GM12878 (cell line): ENCODE results near the gene LMTK3. TPM values are rescaled to one million over a fixed set of nuclear protein-coding genes. Genes with fewer than 3 reads are reported as not detected.

ENCODE experiments used
- ATAC-seq: fragments of 200-7000 bp; cut with Tn5 transposase; 3 replicates; pipeline ENCODE4 v1.9.1; 2020; ENCODE audit warnings: mild to moderate bottlenecking, moderate library complexity
- BruUV-seq: library from RNA; stranded (reverse); fragments of 400-500 nt; replicated peaks from 2 replicates; lab custom pipeline; 2021; lab: Mats Ljungman, UMichigan
- CTCF ChIA-PET: fragments of 300-600 bp; sonication (Branson Sonifier 250); formaldehyde crosslinking; extraction: SDS; loops from one replicate; lab custom pipeline; 2021; ENCODE audit warnings: inconsistent platforms; lab: Yijun Ruan, JAX
- POLR2A ChIA-PET: fragments of 350-600 bp; formaldehyde crosslinking; extraction: SDS; loops from one replicate; lab custom pipeline; 2021; ENCODE audit warnings: inconsistent platforms; lab: Charles Lee
- RAD21 ChIA-PET: fragments of 300-600 bp; sonication (Branson Sonifier 250); formaldehyde crosslinking; loops from one replicate; lab custom pipeline; 2023; ENCODE audit warnings: antibody characterized with exemption; ENCODE audit not compliant: unreplicated experiment; lab: Charles Lee
- SMC1A ChIA-PET: fragments of 300-600 bp; sonication (Branson Sonifier 250); formaldehyde crosslinking; loops from one replicate; lab custom pipeline; 2023; ENCODE audit not compliant: unreplicated experiment, uncharacterized antibody; lab: Charles Lee
- DNase-seq: peaks from one replicate; pipeline ENCODE4 v3.0.0-alpha.2; 2011; ENCODE audit warnings: low read depth, low spot score
- FAIRE-seq: peaks from 3 replicates; lab custom pipeline; 2011; peaks lifted over from hg19 to GRCh38; lab: Jason Lieb, UNC
- H2AFZ ChIP-seq: 2 replicates; pipeline ENCODE4 v1.6.0; 2011; ENCODE audit warnings: low read depth, low read length, control low read depth; ENCODE audit not compliant: control insufficient read depth
- H3K27ac ChIP-seq: 2 replicates; pipeline ENCODE4 v1.5.1; 2011; ENCODE audit warnings: control low read depth; ENCODE audit not compliant: control insufficient read depth, insufficient read depth
- H3K27me3 ChIP-seq, 2 experiments: replicated peaks in 1 of 2; 2 replicates each; pipeline versions ENCODE4 v1.6.0 to v1.6.1; 2011; ENCODE audit warnings: low read length in 1 of 2; ENCODE audit not compliant: control insufficient read depth in 2 of 2, insufficient read depth in 2 of 2
- H3K36me3 ChIP-seq, 2 experiments: 2 replicates each; pipeline ENCODE4 v1.5.1; 2011; ENCODE audit warnings: low read length in 1 of 2; ENCODE audit not compliant: control insufficient read depth in 2 of 2, insufficient read depth in 2 of 2
- H3K4me1 ChIP-seq: 2 replicates; pipeline ENCODE4 v1.6.1; 2011; ENCODE audit warnings: mild to moderate bottlenecking, low read length, moderate library complexity, mixed read lengths; ENCODE audit not compliant: control insufficient read depth, insufficient read depth
- H3K4me2 ChIP-seq: 2 replicates; pipeline ENCODE4 v1.6.0; 2011; ENCODE audit warnings: control low read depth; ENCODE audit not compliant: control insufficient read depth, insufficient read depth
- H3K4me3 ChIP-seq: fragments of 200-600 bp; sonication (generic); 2 replicates; pipeline ENCODE4 v1.5.1; 2016
- H3K79me2 ChIP-seq: 2 replicates; pipeline ENCODE4 v1.6.0; 2011; ENCODE audit warnings: low read length; ENCODE audit not compliant: control insufficient read depth, insufficient read depth
- H3K9ac ChIP-seq: 2 replicates; pipeline ENCODE4 v1.8.0; 2011; ENCODE audit warnings: low read length, control low read depth, mixed read lengths; ENCODE audit not compliant: control insufficient read depth, insufficient read depth
- H3K9me3 ChIP-seq: replicated peaks from 3 replicates; pipeline ENCODE4 v1.5.1; 2011; ENCODE audit warnings: mild to moderate bottlenecking, low read length; ENCODE audit not compliant: control insufficient read depth, insufficient read depth
- H4K20me1 ChIP-seq: 2 replicates; pipeline ENCODE4 v1.6.0; 2011; ENCODE audit not compliant: control insufficient read depth, insufficient read depth
- ASH2L ChIP-seq: fragments of 300-600, 200-600 bp; sonication (generic); IDR thresholded peaks from 2 replicates; pipeline ENCODE4 v1.6.1; 2017; ENCODE audit warnings: low read depth, mild to moderate bottlenecking, borderline replicate concordance
- ATF2 ChIP-seq: IDR thresholded peaks from 2 replicates; pipeline ENCODE4 v1.6.1; 2012; ENCODE audit warnings: low read length, inconsistent platforms
- BCL3 ChIP-seq: IDR thresholded peaks from 2 replicates; pipeline ENCODE4 v1.6.1; 2011; ENCODE audit warnings: borderline replicate concordance, low read depth, mild to moderate bottlenecking, moderate library complexity, low read length; ENCODE audit not compliant: insufficient read depth, poor library complexity, severe bottlenecking
- NFIC ChIP-seq: IDR thresholded peaks from 2 replicates; pipeline ENCODE4 v1.6.1; 2012; ENCODE audit warnings: low read depth, mild to moderate bottlenecking, inconsistent platforms, low read length, moderate library complexity
- NR2F1 ChIP-seq: fragments of 450-650 bp; conservative IDR thresholded peaks from 2 replicates; pipeline ENCODE4 v1.6.1; 2017; ENCODE audit warnings: mild to moderate bottlenecking
- PAX8 ChIP-seq: fragments of 450-650 bp; IDR thresholded peaks from 2 replicates; pipeline ENCODE4 v1.6.1; 2017; ENCODE audit warnings: mild to moderate bottlenecking, moderate library complexity
- PBX3 ChIP-seq: IDR thresholded peaks from 2 replicates; pipeline ENCODE4 v1.6.1; 2011; ENCODE audit warnings: mild to moderate bottlenecking, low read depth, low read length, moderate library complexity; ENCODE audit not compliant: insufficient replicate concordance
- RAD21 ChIP-seq: IDR thresholded peaks from 2 replicates; pipeline ENCODE4 v1.6.1; 2011; ENCODE audit warnings: mild to moderate bottlenecking, low read depth, low read length, moderate library complexity; ENCODE audit not compliant: insufficient read depth
- SUPT20H ChIP-seq: IDR thresholded peaks from 2 replicates; pipeline ENCODE4 v1.6.1; 2011; ENCODE audit warnings: low read depth, mild to moderate bottlenecking, low read length, moderate library complexity, borderline replicate concordance; ENCODE audit not compliant: control insufficient read depth
- TCF7 ChIP-seq: IDR thresholded peaks from 2 replicates; pipeline ENCODE4 v1.6.1; 2014; ENCODE audit warnings: antibody characterized with exemption, borderline replicate concordance
- USF2 ChIP-seq: IDR thresholded peaks from 2 replicates; pipeline ENCODE4 v1.6.1; 2011; ENCODE audit warnings: low read depth, low read length, improper control_type of control experiment, borderline replicate concordance
- WGBS: methylation state at CpG from one replicate; pipeline ENCODE4 v1.1.6; 2016; ENCODE audit warnings: low lambda C conversion rate; ENCODE audit not compliant: insufficient replicate concordance, insufficient coverage; ENCODE audit errors: missing lambda C conversion rate; 5-methylcytosine and 5-hydroxymethylcytosine counted together
- in situ Hi-C: fragments of 300-500 bp; cut with MboI; formaldehyde crosslinking; loops from 9 replicates; pipeline ENCODE4 v1.14.3; 2018; ENCODE audit warnings: mixed read lengths
- intact Hi-C: fragments of 100-400 bp; cut with micrococcal nuclease; formaldehyde crosslinking; loops from one replicate; pipeline ENCODE4 v1.14.2; 2022; ENCODE audit not compliant: unreplicated experiment
- polyA plus RNA-seq, 11 experiments: library from polyadenylated mRNA; depleted of rRNA in 4 of 11; unstranded in 6 of 11; stranded (reverse) in 5 of 11; fragments of >200 nt; fragmentation: Nextera tagmentation in 4 of 11; fragmentation: Illumina TruSeq in 1 of 11; extraction: Ambion mirVana in 4 of 11; extraction: Trizol in 1 of 11; gene quantifications; 1 replicate in 1 of 11; 2 replicates in 10 of 11; pipeline versions ENCODE4 v1.2.1 to v1.2.3, GENCODE V29; 2011 to 2016; ENCODE audit warnings: inconsistent platforms in 2 of 11, missing spikeins in 2 of 11, low read depth in 1 of 11
- total RNA-seq, 4 experiments: library from RNA; depleted of rRNA in 3 of 4; stranded (reverse); fragments of >200 nt in 3 of 4; fragmentation: Illumina TruSeq in 1 of 4; extraction: Trizol in 1 of 4; gene quantifications; 2 replicates each; pipeline versions ENCODE4 v1.2.1 to v1.2.3, GENCODE V29; 2013 to 2021

Gene LMTK3
- total and polyA plus RNA-seq, 10 of the 15 experiments (the other 5 are each of a cell fraction or from before 2014, with no cell fraction given) = under 0.01 to 0.28 (median 0.04) TPM; not detected in 3

GRCh38 chr19:48483301-48483700 lies 28.3 kb downstream of the LMTK3 start (continued):
- TF ChIP-seq ATF2 (no peak), SUPT20H (no peak)

GRCh38 chr19:48481846-48482639 lies 29.6 kb downstream of the LMTK3 start:
- no peaks in the 10 kb centered on the region for H3K9me3 ChIP-seq
- no peaks in the 10 kb centered on the region for H4K20me1 ChIP-seq
- TF ChIP-seq ASH2L (no peak), TCF7 (no peak), USF2 (no peak), PAX8 (no peak), NR2F1 (no peak), PBX3 (no peak), NFIC (no peak), BCL3 (no peak), RAD21 (no peak)
- intact Hi-C loops = no loop called here
- ChIA-PET POLR2A (no interaction called here), SMC1A (no interaction called here), RAD21 (no interaction called here), CTCF (interaction anchor here (0.7 to 2.2 kb wide), 2 partner anchors 8 kb away, joined by 3 to 10 read pairs; no protein-coding TSS in a partner anchor)
- no peaks in the 10 kb centered on the region for H3K4me1 ChIP-seq
- DNase-seq = no peak
- no peaks in the 10 kb centered on the region for H3K27me3 ChIP-seq
- 84% methylated on average over 7 of the region's 7 CpGs for WGBS
- H3K4me3 ChIP-seq = no peak overlapping the region
- no peak overlapping the region for H3K4me2 ChIP-seq
- in situ Hi-C loops = no loop called here
- TSS peak; percentile 48 for BruUV-seq
- no peaks in the 10 kb centered on the region for H3K79me2 ChIP-seq
- no peak for ATAC-seq
- no peak overlapping the region for H2AFZ ChIP-seq
- H3K9ac ChIP-seq = no peak overlapping the region
- no peak for FAIRE-seq
- H3K27ac ChIP-seq = no peak overlapping the region
- H3K36me3 ChIP-seq = no peaks in the 10 kb centered on the region
